B cell (primary cell): ENCODE data around the gene ARHGAP11B.
"Not testable (repeated sequence)": the region's sequence is repeated elsewhere in the genome, so short reads cannot be mapped to it uniquely, and the experiment has no call there.

Source experiments
- CTCF ChIP-seq: fragments of 200-600 bp; IDR thresholded peaks from one replicate; pipeline ENCODE4 v1.8.0; 2022; ENCODE audit warnings: antibody characterized with exemption, mild to moderate bottlenecking
- EZH2 ChIP-seq: IDR thresholded peaks from 2 replicates; pipeline ENCODE4 v1.6.1; 2012; ENCODE audit warnings: borderline replicate concordance, low read depth, mild to moderate bottlenecking, moderate library complexity, low read length; ENCODE audit not compliant: insufficient read depth, poor library complexity, severe bottlenecking

- TF ChIP-seq CTCF, EZH2: not testable (repeated sequence)
These were observed 22.1 kb upstream of the ARHGAP11B start, which contains the start of gene GOLGA8H for GRCh38 chr15:30603796-30604195.
